HG03521 (cell line): Measurements from ENCODE around the gene POC1A.

Source experiments
- ATAC-seq: cut with Tn5 transposase; IDR thresholded peaks from one replicate; pipeline ENCODE4 v1.9.1; 2021; ENCODE audit warnings: mild to moderate bottlenecking, moderate library complexity; ENCODE audit not compliant: unreplicated experiment

The POC1A gene

DNA sequence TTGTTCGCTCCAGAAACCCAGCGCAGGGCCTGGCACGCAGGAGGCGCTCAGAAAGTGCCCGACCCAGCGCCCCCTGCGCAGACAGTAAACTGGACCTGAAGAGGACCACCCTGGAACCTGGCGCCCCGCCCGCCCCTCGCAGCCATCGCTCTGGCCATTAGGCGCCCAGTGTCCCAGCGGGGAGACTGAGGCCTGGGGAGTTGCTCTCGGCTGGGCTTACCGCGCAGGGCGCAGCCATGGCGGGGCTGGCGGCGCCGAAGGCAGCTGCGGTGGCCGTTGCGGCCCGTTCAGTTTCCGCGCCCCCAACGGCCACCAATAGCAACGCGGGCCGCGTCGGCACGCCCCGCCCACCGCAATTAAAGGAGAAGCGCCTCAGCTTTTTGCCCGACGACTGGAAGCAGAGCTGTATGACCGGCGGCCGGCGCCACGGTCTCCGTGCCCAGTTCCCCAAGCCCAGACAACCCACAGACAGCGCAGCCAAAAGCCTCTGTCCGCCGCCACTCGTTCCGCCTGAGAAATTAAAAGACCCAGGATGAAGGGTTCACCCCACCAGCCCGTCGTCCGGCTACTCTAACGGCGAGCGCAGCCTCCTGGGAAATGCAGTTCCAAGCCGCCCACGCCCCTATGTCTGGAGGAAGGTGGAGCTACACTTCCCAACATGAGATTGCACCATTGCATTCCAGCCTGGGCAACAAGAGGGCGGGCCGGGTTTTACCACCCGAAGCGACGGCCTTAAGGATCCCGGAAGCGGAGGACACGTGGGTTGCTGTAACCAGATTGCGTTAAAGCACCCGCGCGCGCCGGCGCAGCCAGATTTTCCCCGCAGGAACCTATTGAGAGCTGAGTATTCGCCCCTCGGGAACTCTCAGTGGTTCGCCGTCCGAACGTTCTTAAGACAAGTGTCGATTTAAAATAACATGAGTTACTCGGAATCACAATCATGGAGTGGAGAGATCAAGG is at the start of gene POC1A:
TSS of gene POC1A (minus strand) at position 289 of the 960 bp plus-strand sequence. CDS start at position 238, 51 bp downstream.
- ATAC-seq, result peak; percentile 85

DNA sequence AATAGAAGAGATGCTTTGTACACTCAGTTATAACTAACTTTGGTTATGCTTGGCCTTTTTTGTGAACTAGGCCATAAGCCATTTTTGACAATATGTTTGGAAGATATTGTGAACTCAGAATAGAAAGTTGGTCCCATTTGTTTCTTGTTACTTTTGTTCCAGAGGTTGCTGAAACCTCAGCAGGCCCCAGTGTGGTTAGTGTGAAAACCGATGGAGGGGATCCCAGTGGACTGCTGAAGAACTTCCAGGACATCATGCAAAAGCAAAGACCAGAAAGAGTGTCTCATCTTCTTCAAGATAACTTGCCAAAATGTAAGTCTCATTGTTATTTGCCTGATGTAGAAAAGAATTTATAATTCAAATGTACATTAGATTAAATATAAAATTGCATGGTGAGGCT is 49.5 kb upstream of the POC1A start:
- no peak for ATAC-seq

DNA sequence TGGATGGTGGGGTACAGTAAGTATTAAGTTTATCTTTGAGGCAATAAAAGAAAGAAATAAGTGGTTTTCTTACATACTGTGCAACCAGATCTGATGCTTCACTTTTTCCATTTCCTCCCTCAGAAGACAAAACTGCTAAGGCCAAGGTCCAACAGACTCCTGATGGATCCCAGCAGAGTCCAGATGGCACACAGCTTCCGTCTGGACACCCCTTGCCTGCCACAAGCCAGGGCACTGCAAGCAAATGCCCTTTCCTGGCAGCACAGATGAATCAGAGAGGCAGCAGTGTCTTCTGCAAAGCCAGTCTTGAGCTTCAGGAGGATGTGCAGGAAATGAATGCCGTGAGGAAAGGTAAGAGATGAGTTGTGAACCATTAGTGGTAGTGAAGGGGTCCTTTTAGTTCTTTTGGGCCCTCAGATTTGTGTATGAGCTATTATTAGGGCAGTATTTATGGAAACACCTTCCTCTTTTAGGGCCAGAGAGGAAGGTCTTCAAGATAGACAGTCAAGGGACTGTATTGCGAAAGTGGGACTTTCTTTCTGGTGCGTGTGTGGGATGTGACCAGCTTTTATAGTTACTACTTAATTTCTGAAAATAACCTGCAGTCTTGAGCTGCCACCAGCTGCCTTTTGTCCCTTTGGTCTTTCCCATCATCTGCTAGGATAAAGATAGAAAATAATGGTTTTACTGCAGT is 48.3 kb upstream of the POC1A start:
- ATAC-seq, result no peak

DNA sequence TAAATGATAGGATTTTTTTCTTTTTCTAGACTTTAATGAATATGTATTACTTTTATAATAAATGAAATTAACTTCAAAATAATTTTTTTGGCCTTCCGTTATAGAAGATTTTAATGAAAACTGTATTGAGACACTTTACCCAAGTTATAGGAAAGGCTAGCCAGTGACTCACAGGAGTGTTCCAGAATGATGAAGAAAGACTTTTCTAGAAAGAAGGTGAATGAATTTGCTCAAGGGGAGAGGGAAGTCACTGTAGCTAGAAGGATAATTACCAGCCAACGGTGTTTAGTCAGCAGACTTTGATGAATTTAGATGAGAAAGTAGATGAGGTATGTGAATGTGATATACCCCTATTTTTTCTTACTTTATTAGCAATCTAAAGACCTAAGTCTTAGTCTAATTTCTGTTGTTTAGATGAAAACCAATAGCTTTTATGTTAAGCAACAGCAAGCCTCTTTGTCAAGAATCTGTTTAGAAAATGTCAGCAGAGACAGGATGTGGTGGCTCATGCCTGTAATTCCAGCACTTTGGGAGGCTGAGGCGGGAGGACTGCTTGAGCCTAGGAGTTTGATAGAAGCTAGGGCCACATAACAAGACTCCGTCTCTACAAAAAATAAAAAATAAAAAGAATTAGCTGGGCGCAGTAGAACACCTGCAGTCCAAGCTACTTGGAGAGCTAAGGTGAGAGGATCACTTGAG is 46.9 kb upstream of the POC1A start:
- ATAC-seq, result no peak

DNA sequence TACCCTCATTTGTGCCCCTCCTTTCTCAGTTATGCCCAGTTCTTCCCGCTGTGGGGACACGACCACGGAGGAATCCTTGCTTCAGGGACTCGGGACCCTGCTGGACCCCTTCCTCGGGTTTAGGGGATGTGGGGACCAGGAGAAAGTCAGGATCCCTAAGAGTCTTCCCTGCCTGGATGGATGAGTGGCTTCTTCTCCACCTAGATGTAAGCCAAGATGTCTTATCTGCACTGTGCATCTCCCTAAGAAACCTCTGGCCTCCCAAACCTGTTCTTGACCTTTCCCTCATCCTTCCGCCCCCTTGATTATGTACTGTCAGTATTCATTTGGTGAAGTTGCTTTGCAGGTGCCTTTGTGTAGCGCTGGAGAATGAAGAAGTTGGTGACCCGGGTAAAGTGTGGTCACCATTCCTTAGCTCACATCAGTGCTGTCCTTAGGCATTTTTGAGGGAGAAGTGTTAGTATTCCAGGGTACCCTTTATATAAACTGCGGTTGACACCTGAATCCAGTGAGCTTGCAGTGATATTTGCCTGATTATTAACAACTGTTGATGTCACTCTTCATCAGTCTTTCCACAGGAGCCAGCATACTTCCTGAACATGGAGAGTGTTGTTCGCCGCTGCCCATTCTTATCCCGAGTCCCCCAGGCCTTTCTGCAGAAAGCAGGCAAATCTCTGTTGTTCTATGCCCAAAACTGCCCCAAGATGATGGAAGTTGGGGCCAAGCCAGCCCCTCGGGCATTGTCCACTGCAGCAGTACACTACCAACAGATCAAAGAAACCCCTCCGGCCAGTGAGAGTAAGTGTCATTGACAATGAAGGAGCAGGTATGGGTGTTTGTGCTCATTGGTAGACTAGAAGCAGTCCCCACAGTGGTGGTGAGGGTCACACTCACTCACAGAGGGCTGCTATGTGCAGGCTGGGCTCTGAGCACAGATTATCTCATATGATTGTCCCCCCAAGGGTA is 44.7 kb upstream of the POC1A start:
- ATAC-seq, result no peak

DNA sequence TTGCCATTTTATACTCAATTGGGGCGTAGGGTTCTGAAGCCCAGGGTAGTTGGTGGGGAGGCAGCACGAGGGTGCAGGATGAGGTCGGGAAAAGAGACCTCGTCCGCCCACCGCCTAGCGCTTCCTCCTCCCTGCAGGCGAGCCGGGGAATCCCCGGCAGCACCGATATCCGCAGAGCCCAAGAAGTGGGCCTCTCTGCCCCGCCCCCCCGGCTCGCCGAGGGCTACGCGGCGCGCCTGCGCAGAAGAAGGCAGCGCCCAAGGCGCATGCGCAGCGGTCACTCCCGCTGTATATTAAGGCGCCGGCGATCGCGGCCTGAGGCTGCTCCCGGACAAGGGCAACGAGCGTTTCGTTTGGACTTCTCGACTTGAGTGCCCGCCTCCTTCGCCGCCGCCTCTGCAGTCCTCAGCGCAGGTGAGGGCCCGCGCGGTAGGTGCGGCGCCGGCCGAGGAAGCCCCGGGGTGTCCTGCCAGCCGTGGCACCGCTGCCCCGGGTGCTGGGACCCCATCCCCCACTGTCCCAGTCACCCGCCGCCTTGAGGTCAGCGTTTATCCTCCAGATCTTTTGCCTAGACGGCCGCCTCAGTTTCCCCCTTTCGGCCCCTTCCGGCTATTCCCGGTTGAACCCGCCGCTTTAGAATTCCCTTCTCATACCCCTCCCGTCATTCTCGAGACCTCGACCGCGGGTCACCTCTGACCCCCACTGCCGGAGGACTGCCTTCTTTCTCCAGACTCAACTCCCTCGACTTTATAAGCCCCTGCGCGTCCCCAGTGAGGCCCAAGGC is 43.8 kb upstream of the POC1A start, which contains the start of gene ALAS1:
TSS of gene ALAS1 (plus strand) at position 319 of the 784 bp plus-strand sequence. CDS start 1,082 bp downstream, outside the sequence.
- ATAC-seq, result peak; percentile 72

DNA sequence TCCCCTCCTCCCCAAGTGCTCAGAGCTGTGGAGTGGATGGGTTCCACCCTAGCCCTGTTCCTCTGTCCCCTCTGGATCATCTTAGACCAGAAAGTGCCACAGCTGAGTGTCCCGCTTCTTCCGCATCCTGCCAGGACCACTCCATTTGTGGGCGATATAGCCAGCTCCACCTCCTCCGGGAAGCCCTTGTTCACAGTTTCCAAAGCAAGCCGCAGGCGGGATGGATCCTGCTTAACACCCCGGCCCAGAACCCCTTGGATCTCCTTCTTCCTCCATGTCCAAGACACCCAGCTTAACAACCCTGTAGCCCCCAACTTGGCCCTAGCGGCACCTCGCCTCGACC is 43.2 kb upstream of the POC1A start:
- no peak for ATAC-seq

DNA sequence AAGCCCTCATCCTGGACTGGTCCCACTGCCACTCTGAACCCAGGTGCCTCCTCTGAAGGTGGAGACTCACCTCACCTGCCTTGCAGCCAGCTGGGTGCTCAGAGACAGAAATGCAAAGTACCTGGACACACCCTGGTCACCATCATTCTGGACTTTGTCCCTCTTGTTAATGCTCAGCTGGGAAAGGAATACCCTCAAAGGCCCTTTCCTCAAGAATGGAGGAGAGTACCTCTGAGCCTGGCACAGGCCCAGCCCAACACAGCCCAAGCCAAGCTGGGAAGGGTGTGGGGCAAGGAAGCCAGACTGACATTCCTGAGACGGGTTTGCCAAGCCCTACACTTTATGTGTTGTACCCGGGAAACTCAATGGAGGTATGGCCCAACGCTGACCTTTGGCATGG is 42.8 kb upstream of the POC1A start:
- ATAC-seq, result no peak

DNA sequence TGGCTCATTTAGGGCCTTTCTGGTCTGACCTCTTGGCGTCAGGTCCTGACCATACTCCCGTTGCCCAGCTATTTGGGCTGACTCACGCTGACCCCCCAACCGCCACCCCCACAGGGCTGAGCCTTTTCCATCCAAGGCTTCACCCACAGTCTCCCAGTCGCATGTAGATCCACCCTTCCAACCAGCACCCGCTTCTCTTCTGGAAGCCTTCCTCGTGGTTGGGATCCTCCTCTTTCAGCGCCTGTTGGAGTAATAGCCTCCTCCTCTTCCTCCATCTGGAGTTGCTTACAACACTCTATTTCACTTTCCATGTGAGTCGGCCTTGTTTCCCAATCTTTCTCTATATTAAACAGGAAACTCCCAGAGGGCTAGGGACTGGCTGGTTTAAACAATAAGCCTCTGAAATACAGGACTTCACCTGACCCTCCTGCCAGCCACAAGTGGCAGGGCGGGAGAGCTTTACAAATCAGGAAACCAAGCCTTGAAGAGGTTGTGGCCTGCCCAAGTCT is 41.7 kb upstream of the POC1A start:
- no peak for ATAC-seq

DNA sequence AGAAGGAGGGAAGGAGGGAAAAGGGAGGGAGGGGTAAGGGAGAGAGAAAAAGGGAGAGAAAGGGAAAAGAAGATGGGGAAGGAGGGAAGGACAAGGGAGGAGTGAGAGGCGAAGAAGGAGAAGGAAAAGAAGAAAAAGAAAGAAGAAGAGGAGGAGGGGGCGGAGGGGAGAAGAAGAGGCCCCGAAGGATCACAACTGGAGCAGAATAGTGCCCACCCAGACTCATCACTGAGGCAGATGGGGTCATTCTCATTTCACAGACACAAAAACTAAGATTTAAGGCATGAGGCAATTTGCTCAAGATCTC is 41.0 kb upstream of the POC1A start:
- ATAC-seq, result no peak

DNA sequence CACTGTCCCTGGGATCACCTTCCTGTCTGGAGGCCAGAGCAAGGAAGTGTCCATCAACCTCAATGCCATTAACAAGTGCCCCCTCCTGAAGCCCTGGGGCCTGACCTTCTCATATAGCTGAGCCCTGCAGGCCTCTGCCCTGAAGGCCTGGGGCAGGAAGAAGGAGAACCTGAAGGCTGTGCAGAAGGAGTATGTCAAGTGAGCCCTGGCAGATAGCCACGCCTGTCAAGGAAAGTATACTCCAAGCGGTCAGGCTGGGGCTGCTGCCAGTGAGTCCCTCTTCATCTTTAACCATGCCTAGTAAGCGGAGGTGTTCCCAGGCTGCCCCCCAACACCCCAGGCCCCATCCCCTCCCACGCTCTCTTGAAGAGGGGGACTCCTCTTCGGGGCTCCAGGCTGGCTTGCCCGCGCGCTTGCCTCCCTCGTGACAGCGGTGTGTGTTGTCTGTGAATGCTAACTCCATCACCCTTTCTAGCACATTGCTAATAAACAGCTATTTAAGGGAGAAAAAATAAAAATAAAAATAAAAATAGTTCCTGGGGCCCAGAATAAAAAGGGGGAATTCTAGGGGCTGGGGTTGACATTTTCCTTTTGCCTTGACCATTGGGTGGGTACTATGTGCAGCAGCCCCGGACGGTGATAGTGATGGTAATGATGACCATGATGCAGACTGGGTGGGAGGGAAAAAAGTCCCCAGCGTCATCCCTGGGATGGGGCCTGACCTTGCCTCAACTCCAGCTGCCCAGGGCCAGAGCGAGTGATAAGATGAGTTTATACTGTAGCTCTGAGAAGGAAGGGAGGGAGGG is 40.5 kb upstream of the POC1A start:
- no peak for ATAC-seq

DNA sequence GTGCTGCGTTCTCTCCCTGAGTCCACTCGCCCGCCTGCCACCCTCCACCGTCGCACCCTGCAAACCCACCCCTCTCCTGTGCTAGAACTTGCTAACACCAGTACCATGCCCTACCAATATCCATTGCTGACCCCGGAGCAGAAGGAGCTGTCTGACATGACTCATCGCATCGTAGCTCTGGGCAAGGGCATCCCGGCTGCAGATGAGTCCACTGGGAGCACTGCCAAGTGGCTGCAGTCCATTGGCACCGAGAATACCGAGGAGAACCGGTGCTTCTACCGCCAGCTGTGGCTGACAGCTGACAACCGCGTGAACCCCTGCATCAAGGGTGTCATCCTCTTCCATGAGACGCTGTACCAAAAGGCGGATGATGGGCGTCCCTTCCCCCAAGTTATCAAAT is 38.8 kb upstream of the POC1A start:
- ATAC-seq, result no peak

DNA sequence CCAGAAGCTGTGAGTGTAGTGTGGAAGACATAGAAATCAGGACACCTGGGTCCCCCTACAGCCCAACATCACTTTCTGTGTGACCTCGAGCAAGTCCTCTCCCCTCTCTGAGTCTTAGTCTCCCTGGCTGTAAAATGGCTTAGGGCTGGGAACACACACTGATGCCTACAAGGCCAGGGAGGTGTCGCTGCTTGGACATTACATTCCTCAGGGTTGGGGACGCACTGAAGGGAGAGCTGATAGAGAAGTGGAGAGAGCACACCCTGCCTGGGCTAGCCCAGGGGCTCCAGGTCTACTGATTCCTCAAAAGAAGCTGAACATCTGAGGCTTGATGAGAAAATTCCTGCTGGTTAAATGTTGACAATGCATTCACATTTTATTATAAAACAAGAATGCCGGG is 37.4 kb upstream of the POC1A start:
- no peak for ATAC-seq

DNA sequence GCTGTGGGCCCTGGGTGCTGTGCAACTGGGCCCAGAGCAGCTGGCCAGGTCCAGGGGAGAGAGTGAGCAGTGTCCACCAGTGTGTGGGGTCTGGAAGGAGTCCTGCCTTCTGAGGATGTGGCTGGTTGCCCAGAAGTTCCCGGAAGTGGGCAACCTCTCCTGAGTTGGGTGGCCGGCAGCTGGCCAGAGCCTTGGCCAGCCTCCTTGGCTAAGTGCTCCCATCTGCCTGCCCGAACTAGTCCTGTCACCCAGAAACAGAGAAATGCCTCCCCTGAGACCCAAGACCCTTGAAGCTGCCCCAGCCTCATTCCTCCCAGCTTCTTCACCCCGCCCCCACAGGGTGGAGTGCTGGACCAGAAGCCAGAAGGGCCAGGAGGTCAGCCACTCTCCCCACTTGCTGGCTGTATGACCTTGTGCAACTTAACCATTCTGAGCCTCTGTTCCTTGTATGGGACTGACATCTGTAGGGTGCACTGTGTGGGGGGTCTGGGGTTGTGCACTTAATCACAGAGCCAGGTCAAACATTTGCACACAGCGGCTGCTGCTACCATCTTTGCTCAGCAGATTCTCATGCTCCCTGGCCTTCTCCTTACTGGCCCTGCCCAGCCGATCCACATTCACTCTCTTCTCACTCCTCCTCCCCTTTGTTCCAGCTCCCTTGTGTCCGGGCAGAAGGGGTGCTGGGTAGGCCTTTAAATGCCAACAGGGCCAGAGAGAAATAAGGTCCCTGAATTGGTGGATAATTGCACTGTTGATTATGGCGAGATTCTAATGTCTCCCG is 36.3 kb upstream of the POC1A start:
- no peak for ATAC-seq

DNA sequence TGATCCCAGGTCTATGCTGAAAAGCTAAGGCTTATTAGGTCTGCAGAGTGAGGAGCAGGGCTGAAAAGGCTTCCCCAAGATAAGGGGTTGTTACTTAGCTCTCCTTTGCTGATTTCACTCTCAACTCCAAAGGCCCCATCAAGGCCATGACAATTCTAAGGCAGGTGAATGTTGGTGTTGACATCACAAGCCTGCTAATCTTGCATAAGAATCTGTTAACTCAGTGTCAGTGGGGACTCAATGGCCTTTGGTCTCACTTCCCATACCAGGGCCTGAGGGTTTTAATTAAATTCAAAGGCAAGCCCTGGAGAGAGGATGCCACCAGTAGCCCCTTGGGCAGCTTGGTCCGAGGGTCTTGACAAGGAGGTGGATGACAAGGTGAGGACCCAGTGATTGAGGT is 34.3 kb upstream of the POC1A start:
- ATAC-seq, result no peak

DNA sequence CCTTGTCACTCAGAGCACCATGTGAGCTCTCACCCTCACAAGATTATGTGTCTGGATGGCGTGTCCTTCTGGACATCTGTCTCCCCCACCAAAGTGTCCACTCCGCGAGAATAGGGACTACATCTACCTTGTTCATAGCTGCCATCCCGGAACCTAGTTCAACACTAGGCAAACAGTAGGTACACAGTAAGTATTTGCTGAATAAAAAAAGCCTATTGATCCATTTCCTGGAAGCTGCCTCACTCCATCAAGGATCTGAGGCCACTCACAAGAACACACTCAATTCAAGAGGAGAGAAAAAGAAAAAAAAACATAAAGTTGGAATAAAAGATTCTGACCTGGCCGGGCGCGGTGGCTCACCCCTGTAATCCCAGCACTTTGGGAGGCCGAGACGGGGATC is 32.5 kb upstream of the POC1A start:
- ATAC-seq, result no peak

DNA sequence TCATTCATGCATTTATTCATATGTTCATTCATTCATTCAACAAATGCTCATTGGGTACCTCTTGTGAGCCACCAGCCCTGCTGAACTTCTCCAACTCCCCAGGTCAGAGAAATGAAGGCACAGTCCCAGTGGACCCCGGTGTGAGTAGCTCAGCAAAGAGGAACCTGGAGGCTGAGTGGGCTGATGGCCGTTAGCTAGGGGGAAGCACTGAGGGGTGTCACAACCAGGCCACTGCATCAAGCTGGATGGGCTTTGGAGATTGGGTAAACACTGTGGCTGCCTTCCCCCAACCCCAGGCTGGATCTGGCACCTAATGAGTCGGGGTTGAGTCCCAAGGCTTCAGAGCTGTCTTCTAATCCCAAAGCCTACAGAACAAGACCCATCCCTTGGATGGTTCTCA is 31.6 kb upstream of the POC1A start:
- no peak for ATAC-seq

DNA sequence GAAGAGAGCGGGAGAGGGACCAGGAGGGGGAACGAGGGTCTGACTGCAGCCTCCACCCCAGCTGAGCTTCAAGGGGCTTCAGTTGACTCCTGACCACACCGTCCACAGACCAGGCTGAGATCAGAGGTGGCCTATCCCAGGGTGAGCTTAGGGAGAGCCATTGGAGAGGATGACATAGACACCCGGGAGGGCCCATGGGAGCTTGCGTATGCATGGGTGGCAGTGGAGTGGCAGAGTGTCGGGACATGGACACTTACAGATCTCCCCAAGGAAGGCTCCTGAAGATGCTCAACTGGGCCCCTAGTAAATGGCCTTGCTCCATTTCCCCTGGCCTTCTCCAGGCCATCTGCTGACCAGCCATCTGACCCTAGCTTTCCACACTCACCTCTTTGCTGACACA is 31.1 kb upstream of the POC1A start:
- ATAC-seq, result no peak
